ENCODE data around the gene COG6.

- no peak for TF ChIP-seq CTCF (IDR thresholded peaks at IDR 0.05 in 2 of 3, conservative IDR thresholded peaks at IDR 0.05 in 1 of 3; ENCODE audit: control insufficient read depth in 2 of 3, extremely low read depth in 1 of 3, insufficient read depth in 1 of 3, low read depth in 3 of 3, low read length in 3 of 3)
- TF ChIP-seq ETV6 (conservative IDR thresholded peaks at IDR 0.05 in 1 of 2, IDR thresholded peaks at IDR 0.05 in 1 of 2; ENCODE audit: borderline replicate concordance in 1 of 2, low read depth in 1 of 2): no peak
- TF ChIP-seq EGR1 (IDR thresholded peaks at IDR 0.05; ENCODE audit: borderline replicate concordance in 1 of 2, low read depth in 2 of 2, low read length in 2 of 2): no peak
- no peak for TF ChIP-seq EZH2 (IDR thresholded peaks at IDR 0.05; ENCODE audit: borderline replicate concordance, control insufficient read depth, low read depth, low read length)
- no peak for TF ChIP-seq ZNF274 (IDR thresholded peaks at IDR 0.05; ENCODE audit: insufficient read depth, insufficient read length)
- TF ChIP-seq GABPA (IDR thresholded peaks at IDR 0.05; ENCODE audit: low read depth): no peak
- no peak for TF ChIP-seq RFX5 (IDR thresholded peaks at IDR 0.05; ENCODE audit: low read depth, low read length)
- no peak for TF ChIP-seq REST (IDR thresholded peaks at IDR 0.05; ENCODE audit: low read depth, low read length)
- no peak for TF ChIP-seq BACH1 (IDR thresholded peaks at IDR 0.05; ENCODE audit: borderline replicate concordance)
- no peak for TF ChIP-seq NR2F1 (conservative IDR thresholded peaks at IDR 0.05)
- no peak for TF ChIP-seq EP300 (IDR thresholded peaks at IDR 0.05; ENCODE audit: borderline replicate concordance in 1 of 2, control insufficient read depth in 1 of 2, low read depth in 2 of 2, low read length in 2 of 2)
- no peak for TF ChIP-seq BCL11A (IDR thresholded peaks at IDR 0.05; ENCODE audit: low read depth, low read length)
- TF ChIP-seq POLR2A (IDR thresholded peaks at IDR 0.05; ENCODE audit: low read depth, low read length): no peak
- no peak for TF ChIP-seq SMAD1 (IDR thresholded peaks at IDR 0.05; ENCODE audit: low read depth, partially characterized antibody)
Measured at GRCh38 chr13:39786091-39786490, 130.6 kb downstream of the COG6 start.

All from GM12878 (cell line).